H1 (cell line): ENCODE measurements around the gene TRHDE. TPM values are rescaled to one million over a fixed set of nuclear protein-coding genes. Genes with fewer than 3 reads are reported as not detected.

Experiments used
- SIN3A ChIP-seq, 2 experiments: IDR thresholded peaks in 1 of 2; conservative IDR thresholded peaks in 1 of 2; 2 replicates each; pipeline ENCODE4 v1.6.1; 2011 to 2012; ENCODE audit warnings: low read length in 2 of 2, improper control_type of control experiment in 1 of 2, low read depth in 1 of 2, mild to moderate bottlenecking in 1 of 2
- polyA plus RNA-seq, 7 experiments: library from polyadenylated mRNA; depleted of rRNA in 3 of 7; stranded (reverse) in 5 of 7; unstranded in 2 of 7; fragments of >200 nt in 5 of 7; fragments of 200-250 nt in 2 of 7; gene quantifications; 1 replicate in 5 of 7; 2 replicates in 1 of 7; 4 replicates in 1 of 7; pipeline versions ENCODE4 v1.2.1 to v1.2.3, GENCODE V29; 2011 to 2013; ENCODE audit warnings: missing spikeins in 2 of 7, mixed read lengths in 2 of 7
- total RNA-seq: library from RNA; stranded (reverse); fragmentation: NEBNext Ultra II Directional; extraction: Animal tissue kit (Norgen Biotek cat#: 25700); gene quantifications from 2 replicates; pipeline ENCODE4 v1.2.1, GENCODE V29; 2021

The TRHDE gene
- total and polyA plus RNA-seq, 2 of the 8 experiments (the other 6 are each of a cell fraction or from before 2014, with no cell fraction given) = 1.3 to 5.0 TPM

GRCh38 chr12:72274931-72275330, 2.8 kb downstream of the TRHDE start (continued):
- no peak for TF ChIP-seq SIN3A (conservative IDR thresholded peaks at IDR 0.05 in 1 of 2, IDR thresholded peaks at IDR 0.05 in 1 of 2; ENCODE audit: low read depth in 1 of 2, low read length in 2 of 2)
